ENCODE measurements around the gene COG7. TPM values are rescaled to one million over a fixed set of nuclear protein-coding genes. Genes with fewer than 3 reads are reported as not detected.

Gene COG7
- total and polyA plus RNA-seq, 2 of the 13 experiments (the other 11 are each of a cell fraction or from before 2014, with no cell fraction given) = 12.6 to 54.5 TPM

DNA sequence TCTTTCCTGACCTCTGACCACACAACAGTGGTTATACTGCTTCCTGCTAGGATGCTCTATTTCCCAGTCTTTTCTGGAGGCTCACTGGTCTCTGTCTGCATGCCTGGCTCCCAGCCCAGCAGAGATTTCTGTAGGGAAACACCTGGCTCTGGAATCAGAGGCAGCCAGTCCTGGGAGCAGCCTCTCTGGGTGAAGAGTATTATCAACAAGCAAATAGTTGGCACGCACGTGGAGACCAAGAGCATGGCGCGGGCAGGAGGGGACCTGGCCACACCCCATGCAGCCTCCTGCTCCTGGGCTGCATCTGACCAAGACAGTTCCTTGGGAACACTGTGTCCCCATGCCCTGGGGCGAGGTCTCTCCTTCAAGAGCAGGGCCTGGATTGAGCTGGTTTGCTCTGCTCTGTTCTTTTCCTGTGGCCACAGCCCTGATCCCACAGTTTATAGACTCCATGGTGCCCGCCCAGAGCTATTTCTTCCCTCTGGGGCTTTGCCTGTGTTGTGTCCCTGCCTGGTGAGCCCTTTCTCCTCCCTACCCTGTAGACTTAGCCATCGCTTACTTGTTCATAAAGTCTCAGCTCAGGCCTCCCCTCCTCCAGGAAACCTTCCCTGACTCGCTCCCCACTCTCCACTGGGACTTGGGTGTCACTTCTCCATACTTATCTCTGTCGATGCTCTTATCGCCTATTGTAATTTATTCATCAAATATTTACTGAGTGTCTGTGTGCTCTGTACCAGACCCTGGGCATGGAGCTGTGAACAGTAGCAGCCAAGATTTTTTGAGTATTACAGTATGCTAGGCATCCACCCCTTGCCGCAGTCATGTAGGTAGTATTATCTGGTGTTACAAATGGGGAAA lies 90.3 kb downstream of the COG7 start:
- Histone ChIP-seq H3K9me3 (ENCODE audit: low read length) (no peaks in the 10 kb centered on the region), H3K79me2 (ENCODE audit: insufficient read depth, low read length) (no peaks in the 10 kb centered on the region), H2AFZ (ENCODE audit: low read length) (no peak overlapping the region), H4K20me1 (ENCODE audit: insufficient read depth, low read length) (no peaks in the 10 kb centered on the region), H3K36me3 (replicated peaks in 1 of 2; ENCODE audit: control insufficient read depth in 1 of 2, insufficient read depth in 2 of 2, low read length in 2 of 2) (no peaks in the 10 kb centered on the region), H3K4me3 (replicated peaks in 1 of 3; ENCODE audit: insufficient read depth in 1 of 3, low read depth in 2 of 3, low read length in 3 of 3) (no peak overlapping the region), H3K9ac (ENCODE audit: insufficient read depth, low read depth, low read length) (no peak overlapping the region), H3K4me1 (ENCODE audit: insufficient read depth, low read length) (no peaks in the 10 kb centered on the region), H3K4me2 (ENCODE audit: low read depth, low read length) (no peak overlapping the region), H3K27me3 (ENCODE audit: control insufficient read depth in 1 of 2, insufficient read depth in 2 of 2, low read length in 2 of 2) (peaks cover 0 to 23% of the 10 kb centered on the region in 2 experiments; a peak in 3 of 5 replicates), H3K27ac (ENCODE audit: extremely low read length, insufficient read depth, low read length) (no peak overlapping the region)
- 22% methylated on average over 11 of the region's 11 CpGs for WGBS (ENCODE audit: low lambda C conversion rate)
- in situ Hi-C loops (cut with HindIII; ENCODE audit: extremely low pct_ligation_motif_present, low pct_unique_long_range_greater_than_20kb) (no loop called here), intact Hi-C loops (cut with micrococcal nuclease; ENCODE audit: unreplicated experiment) (no loop called here)
- FAIRE-seq = no peak
- TF ChIP-seq TEAD3 (CRISPR knock-in tag; optimal IDR thresholded peaks at IDR 0.05; ENCODE audit: borderline replicate concordance) = no peak
- TF ChIP-seq ZMYM2 (CRISPR knock-in tag; IDR thresholded peaks at IDR 0.05) = no peak
- TF ChIP-seq FOXA3 (CRISPR knock-in tag; IDR thresholded peaks at IDR 0.05) = no peak
- 0 out of 2 replicates have a peak, but pooled peaks have one; percentile 30 for TF ChIP-seq ZNF225 (CRISPR knock-in tag; IDR thresholded peaks at IDR 0.05)
- CTCF ChIA-PET (ENCODE audit: low intra/inter-chr PET ratio, low total read pairs) = no interaction called here
- POLR2A ChIA-PET = no interaction called here
- peak; percentile 39 for ATAC-seq
- BruUV-seq (replicated peaks) = no TSS peak
- no peak for DNase-seq (ENCODE audit: low spot score)

DNA sequence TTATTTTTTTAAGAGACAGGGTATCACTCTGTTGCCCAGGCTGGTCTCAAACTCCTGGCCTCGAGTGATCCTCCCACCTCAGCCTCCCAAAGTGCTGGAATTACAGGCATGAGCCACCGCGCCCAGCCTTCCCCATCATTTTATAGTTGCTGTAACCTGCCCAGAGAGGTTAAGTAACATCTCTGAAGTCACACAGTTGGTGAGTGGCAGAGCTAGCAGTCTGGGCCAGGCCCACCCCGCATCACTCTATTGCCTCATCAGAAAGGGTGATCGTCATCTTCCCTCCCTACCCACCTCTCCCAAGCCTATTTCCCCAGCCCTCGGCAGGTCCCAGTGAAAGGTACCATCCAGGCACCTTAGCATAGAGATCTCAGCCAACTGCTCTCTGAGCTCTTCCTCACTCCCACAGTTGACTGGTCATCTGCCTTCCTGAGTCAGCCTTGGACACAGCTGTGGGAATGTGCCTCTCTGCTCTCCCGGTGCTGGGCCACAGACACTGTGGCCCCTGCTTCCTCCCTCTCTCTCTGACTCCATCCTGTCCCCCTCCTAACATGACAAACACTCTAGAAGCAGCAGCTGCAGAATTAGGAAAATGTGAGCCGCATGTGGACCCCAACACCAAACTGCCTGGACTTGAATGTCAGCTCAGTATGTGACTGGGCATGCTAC lies 93.8 kb downstream of the COG7 start:
- H3K36me3 ChIP-seq (replicated peaks in 1 of 2; ENCODE audit: control insufficient read depth in 1 of 2, insufficient read depth in 2 of 2, low read length in 2 of 2) = no peaks in the 10 kb centered on the region
- no peak overlapping the region for H3K9ac ChIP-seq (ENCODE audit: insufficient read depth, low read depth, low read length)
- intact Hi-C loops (cut with micrococcal nuclease; ENCODE audit: unreplicated experiment) = no loop called here
- WGBS (ENCODE audit: low lambda C conversion rate) = 12% methylated on average over 8 of the region's 8 CpGs
- no TSS peak for BruUV-seq (replicated peaks)
- no peaks in the 10 kb centered on the region for H3K79me2 ChIP-seq (ENCODE audit: insufficient read depth, low read length)
- no peak for DNase-seq (ENCODE audit: low spot score)
- in situ Hi-C loops (cut with HindIII; ENCODE audit: extremely low pct_ligation_motif_present, low pct_unique_long_range_greater_than_20kb) = no loop called here
- H3K27me3 ChIP-seq (ENCODE audit: control insufficient read depth in 1 of 2, insufficient read depth in 2 of 2, low read length in 2 of 2) = peaks cover 2 to 37% of the 10 kb centered on the region in 2 experiments; a peak in 4 of 5 replicates
- H3K9me3 ChIP-seq (ENCODE audit: low read length) = no peaks in the 10 kb centered on the region
- TF ChIP-seq ZNF431 (CRISPR knock-in tag; IDR thresholded peaks at IDR 0.05; ENCODE audit: borderline replicate concordance, low read depth) (no peak), ZMYM3 (CRISPR knock-in tag; IDR thresholded peaks at IDR 0.05) (peak; percentile 71), ZNF768 (CRISPR knock-in tag; IDR thresholded peaks at IDR 0.05) (peak; percentile 95)
- no peak for ATAC-seq
- H2AFZ ChIP-seq (ENCODE audit: low read length) = no peak overlapping the region
- no peak overlapping the region for H3K27ac ChIP-seq (ENCODE audit: extremely low read length, insufficient read depth, low read length)
- no peak overlapping the region for H3K4me3 ChIP-seq (replicated peaks in 1 of 3; ENCODE audit: insufficient read depth in 1 of 3, low read depth in 2 of 3, low read length in 3 of 3)
- H3K4me1 ChIP-seq (ENCODE audit: insufficient read depth, low read length) = no peaks in the 10 kb centered on the region
- no peaks in the 10 kb centered on the region for H4K20me1 ChIP-seq (ENCODE audit: insufficient read depth, low read length)
- no peak for FAIRE-seq
- ChIA-PET POLR2A (no interaction called here), CTCF (ENCODE audit: low intra/inter-chr PET ratio, low total read pairs) (no interaction called here)
- H3K4me2 ChIP-seq (ENCODE audit: low read depth, low read length) = no peak overlapping the region

All from HepG2 (cell line).